IPS-18c (cell line): Measurements from ENCODE around the gene PWWP2B.

ENCODE experiments used
- H3K4me3 ChIP-seq: 2 replicates; pipeline ENCODE4 v1.7.0; 2013; ENCODE audit warnings: low read depth, mild to moderate bottlenecking, low read length, moderate library complexity; ENCODE audit not compliant: insufficient read depth
- H3K9me3 ChIP-seq: one replicate; pipeline ENCODE4 v1.6.1; 2013; ENCODE audit warnings: mild to moderate bottlenecking, low read length, moderate library complexity; ENCODE audit not compliant: control insufficient read depth, insufficient read depth

Gene PWWP2B

DNA sequence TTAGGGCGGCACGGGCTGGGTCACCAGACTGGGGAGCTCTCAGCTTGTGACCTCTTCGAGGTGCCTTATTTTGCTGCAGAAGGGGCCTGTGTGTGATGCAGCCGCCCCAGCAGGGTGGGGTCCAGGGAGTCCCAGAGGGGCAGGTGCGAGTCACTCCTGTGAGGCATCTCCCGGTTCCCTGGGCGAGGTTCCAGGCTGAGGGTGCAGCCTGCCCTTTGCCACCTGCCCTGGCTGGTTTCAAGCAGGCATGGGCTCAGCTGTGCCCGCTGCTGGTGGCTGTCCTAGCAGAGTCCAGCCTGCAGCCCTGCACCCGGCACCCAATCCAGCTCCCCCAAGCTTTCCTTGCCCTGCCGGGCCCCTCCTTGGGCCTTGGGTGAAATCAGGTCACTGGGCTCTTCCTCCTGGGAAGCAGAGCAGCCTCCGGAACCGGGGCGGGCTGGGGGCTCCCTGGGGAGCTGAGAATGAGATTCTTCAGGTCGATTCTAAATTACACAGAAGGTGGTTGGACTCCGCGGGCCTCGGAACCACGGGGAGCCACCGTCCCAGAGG, 64.8 kb downstream of the PWWP2B start:
- Histone ChIP-seq H3K9me3 (no peaks in the 10 kb centered on the region), H3K4me3 (no peak overlapping the region)

DNA sequence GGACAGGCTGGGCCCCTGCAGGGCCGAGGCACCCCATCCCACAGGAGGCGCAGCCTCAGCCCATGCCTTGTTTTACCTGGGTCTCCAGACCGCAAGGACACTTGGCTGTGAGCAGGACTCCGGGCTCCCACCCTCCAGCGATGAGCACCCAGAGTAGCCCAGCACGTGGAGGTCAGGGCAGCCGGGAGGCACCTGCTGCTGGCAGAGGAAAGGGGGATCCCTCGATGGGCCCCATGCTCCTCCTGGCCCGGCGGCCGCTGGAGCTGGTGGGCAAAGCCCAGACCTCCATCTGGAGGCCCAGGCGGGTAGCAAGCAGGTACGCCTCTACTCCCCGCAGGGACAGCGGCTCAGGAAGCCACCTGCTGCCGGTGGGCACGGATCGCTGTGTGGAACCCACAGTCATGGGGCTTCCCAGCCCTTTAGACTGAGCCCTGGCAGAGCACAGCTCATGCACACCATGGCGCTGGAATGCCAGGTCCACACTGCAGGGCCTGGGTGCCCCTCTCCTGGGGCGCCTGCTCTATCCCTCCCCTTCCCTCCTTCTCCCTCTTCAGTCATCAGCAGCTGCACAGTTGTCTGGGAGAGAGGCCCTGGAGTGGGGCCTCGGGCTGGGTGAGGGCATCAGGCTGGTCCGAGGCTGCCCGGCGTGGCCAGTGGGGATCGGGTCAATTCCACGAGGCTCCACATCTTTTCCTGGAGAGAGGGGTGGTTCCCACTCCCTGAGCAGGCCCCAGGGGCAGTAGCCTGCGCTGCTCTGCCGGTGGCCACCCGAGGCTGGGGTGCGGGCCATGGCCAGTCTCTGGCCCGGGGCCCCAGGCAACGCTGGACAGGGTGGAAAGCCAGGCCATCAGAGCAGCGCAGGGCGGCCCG, 65.7 kb downstream of the PWWP2B start:
- Histone ChIP-seq H3K4me3 (no peak overlapping the region), H3K9me3 (no peaks in the 10 kb centered on the region)

DNA sequence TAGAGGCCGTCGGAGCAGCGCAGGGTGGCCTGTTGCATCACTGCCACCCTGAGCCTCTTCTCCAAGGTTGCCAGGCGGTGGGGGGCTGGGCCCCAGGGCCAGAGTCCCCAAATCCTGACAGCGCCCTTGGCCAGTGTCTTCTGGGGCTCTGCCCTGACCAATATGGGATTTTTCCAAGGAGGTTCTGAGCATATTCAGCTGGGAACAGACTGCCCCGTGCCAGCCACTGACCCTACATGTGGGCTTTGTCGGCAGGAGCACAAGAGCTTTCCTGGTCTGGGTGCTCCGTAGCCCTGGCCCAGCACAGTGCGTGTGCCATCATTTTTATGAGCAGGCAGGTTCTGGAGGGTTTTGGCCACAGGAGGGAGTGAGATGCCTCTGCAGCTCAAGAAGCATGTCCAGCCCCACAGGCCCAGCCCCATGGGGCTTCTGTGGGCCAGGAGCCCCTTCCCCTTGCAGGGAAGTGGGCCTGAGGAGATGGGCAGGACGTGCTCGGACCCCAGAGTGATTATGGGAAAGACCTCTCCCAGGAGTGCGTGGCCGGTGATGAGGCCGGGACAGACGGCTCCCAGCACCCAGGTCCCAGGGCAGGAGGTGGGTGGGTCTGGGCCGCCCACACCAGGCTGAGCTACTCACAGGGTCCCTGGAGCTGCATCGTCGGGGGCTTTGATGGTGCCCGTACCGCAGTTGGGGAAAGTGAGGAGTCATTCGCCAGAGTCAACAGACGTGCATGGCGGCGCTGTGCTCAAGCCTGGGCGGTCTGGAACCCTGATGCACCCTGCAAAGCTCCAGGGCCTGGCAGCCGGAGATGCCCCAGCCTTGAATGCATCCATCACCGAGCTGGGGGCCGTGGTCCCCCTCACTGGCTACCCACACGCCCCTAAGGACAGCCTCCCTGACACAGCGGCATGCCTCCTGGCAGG, 66.6 kb downstream of the PWWP2B start:
- no peaks in the 10 kb centered on the region for H3K9me3 ChIP-seq
- H3K4me3 ChIP-seq, result no peak overlapping the region

DNA sequence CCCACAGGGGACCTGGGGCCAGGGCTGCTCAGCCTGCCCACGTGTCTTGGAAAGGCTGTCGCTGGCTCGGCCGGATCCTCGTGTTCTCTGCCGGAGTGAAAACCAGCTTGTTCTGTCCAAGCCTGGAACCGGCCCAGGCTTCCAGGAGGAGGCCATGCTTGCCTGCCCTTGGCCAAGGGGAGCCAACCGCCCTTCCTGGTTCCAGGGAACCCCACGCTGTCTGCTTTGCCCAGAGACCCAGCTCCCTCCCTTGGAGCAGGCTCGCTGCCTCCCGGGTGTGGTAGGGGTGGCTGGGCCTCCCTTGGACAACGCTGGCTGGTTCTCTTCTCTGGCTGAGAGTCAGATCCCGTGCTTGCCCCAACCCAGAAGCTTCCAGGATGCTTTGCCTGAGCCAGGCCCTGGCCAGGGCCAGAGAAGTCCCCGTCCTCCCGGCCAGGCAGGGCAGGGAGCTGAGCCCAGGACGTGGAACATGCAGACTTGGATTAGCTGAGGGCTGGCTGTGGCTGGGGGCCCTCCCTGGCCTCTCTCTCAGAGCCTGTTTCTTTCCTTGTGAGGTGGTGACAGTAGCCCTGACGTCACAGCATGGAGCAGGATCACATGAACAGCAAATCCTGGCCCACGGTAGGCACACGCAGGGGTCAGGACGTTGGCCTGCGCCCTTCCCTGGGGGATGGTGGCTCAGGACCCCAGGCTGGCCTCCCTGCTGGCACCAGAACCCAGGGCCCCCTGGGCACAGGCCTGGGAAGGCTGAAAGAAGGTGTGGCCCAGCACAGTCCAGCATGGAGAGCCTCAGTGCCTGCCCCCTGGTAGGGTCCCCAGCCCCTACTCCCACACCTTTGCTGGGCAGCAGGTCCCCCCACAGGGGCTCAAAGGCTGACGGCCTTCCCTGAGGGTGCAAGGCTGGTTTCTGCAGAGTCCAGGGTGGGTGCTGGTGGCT, 67.5 kb downstream of the PWWP2B start:
- Histone ChIP-seq H3K4me3 (no peak overlapping the region), H3K9me3 (no peaks in the 10 kb centered on the region)

DNA sequence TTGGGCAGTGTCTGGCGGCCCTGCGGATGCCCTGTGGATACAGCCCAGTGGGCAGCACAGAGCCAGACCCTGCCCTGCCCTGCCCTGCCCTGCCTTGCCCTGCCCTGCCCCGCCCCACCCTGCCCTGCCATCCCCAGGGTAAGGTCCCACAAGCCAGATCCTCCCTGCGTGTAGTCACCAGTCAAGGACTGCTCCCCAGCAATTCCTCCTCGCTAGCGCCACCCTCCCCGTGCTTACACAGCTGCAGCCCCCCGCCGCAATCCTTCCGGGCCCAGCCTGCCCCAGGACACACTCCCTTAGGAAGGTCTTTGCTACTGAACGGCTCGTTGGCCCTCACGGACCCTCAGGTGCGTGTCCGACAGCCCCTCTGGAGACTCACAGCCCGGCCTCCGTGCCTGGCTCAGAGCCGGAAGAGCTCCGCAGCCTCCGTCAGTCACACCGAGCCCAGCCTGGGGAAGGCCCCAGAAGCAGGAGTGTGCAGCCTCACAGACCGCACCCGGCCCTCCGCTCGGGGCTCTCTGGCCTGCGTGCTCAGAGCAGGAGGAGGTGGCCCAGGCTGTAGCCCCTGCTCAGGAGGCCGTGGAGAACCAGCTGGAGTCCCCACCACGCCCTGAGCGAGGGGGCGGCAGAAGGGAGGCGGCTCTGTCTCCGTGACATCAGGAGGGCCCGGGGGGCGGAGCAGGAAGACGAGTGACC, 68.3 kb downstream of the PWWP2B start:
- Histone ChIP-seq H3K4me3 (no peak overlapping the region), H3K9me3 (no peaks in the 10 kb centered on the region)

DNA sequence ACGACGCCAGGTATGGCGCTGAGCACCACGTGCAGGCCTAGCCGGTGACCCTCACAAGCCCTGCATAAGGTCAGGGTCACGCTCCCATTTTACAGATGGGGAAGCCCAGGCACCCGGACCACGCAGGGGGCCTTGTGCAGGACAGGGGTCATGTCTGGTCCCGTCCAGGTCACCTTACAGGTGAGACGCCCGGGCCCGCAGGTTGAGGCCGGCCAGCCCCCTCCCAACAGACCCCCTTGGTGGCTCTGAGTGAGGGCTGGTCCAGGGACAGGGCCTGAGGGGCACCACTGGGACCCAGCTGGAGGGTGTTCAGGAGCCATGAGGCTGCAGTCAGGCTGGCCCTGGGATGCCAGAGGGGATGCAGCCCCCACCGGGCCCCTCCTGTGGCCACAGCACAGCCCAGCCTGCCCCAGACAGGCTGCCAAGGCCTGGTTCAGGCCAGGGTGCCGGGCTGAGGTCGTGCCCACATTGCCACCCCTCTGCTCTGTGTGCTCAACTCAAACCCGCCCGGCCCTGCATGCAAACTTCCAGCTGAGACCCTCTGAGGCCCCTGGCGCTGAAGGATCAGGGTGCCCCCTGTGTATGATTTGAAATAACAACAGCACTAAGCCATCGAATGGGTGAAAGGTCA, 69.0 kb downstream of the PWWP2B start:
- H3K9me3 ChIP-seq, result no peaks in the 10 kb centered on the region
- H3K4me3 ChIP-seq, result no peak overlapping the region

DNA sequence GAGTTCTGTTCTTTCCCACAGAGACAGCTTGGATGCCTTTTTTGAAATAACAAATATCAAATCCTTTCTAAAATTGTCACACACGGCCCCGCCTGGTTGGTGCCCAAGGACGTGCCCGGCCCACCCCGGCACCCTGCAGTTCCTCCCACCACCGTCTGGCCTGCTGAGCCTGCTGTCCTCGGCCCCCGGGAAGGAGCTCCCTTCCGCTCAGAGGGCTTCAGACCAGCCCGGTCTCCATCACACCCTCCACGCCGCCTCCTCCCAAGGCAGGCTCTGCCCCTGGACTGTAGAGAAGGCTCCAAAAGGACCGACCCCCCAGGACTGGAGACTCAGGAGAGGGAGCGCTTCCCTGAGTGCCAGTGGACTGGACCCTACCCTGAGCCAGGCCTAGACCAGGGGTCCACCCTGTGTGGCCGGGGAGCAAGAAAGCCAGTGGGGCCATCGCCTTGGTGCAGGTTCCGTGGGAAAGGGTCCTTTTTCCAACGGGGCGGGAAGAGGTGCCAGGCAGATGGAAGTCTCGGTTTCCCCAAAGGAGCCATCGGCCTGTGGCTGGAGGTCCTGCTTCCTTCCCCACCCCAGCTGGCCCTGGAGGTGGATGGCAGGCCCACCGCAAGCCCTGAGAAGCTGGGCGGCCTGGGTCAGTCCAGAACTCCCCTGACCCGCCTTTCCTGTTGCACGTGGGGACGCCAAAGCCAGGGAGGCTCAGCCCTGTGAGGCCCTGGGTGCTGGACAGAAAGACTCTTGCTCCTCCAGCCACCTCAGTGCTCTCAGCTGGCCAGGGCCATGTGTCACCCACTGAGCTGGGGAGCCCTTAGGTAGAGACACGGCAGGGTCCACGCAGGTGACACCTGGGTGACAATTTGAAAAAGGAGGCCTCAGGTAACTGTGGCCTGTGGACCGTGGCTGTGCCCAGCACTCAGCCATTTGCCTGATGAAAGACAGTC, 69.8 kb downstream of the PWWP2B start:
- Histone ChIP-seq H3K4me3 (no peak overlapping the region), H3K9me3 (no peaks in the 10 kb centered on the region)
